H9 (cell line): ENCODE results near the gene ODAD2. TPM values are rescaled to one million over a fixed set of nuclear protein-coding genes. Genes with fewer than 3 reads are reported as not detected.

Experiments used
- DNase-seq: peaks from one replicate; pipeline ENCODE4 v3.0.0-alpha.2; 2017
- H2AFZ ChIP-seq: one replicate; pipeline ENCODE4 v1.6.1; 2013; ENCODE audit warnings: mild to moderate bottlenecking, low read length, control low read depth, moderate library complexity
- H2AK5ac ChIP-seq: 2 replicates; pipeline ENCODE4 v1.6.1; 2013; ENCODE audit warnings: low read length, control low read depth, mixed read lengths; ENCODE audit not compliant: insufficient read length
- H2BK120ac ChIP-seq: one replicate; pipeline ENCODE4 v1.6.1; 2013; ENCODE audit warnings: low read depth, mild to moderate bottlenecking, low read length, control low read depth, inconsistent platforms; ENCODE audit not compliant: poor library complexity, severe bottlenecking
- H2BK12ac ChIP-seq: 2 replicates; pipeline ENCODE4 v1.6.1; 2013; ENCODE audit warnings: low read length, control low read depth, mixed read lengths, low read depth; ENCODE audit not compliant: insufficient read length
- H2BK15ac ChIP-seq: 2 replicates; pipeline ENCODE4 v1.6.1; 2013; ENCODE audit warnings: low read depth, low read length, control low read depth
- H2BK20ac ChIP-seq: one replicate; pipeline ENCODE4 v1.6.1; 2013; ENCODE audit warnings: low read depth, mild to moderate bottlenecking, low read length, control low read depth, inconsistent platforms; ENCODE audit not compliant: poor library complexity, severe bottlenecking
- H2BK5ac ChIP-seq: 2 replicates; pipeline ENCODE4 v1.6.1; 2013; ENCODE audit warnings: low read length, control low read depth, mixed read lengths; ENCODE audit not compliant: insufficient read length
- H3K14ac ChIP-seq: 2 replicates; pipeline ENCODE4 v1.6.1; 2013; ENCODE audit warnings: low read length, control low read depth; ENCODE audit not compliant: insufficient read depth
- H3K18ac ChIP-seq: 2 replicates; pipeline ENCODE4 v1.6.1; 2013; ENCODE audit warnings: low read depth, mild to moderate bottlenecking, mixed read lengths, low read length, control low read depth; ENCODE audit not compliant: insufficient read length
- H3K23ac ChIP-seq: 2 replicates; pipeline ENCODE4 v1.6.1; 2013; ENCODE audit warnings: low read length, control low read depth, mixed read lengths, low read depth; ENCODE audit not compliant: insufficient read length
- H3K23me2 ChIP-seq: 2 replicates; pipeline ENCODE4 v1.6.1; 2013; ENCODE audit warnings: low read depth, mild to moderate bottlenecking, mixed read lengths, low read length, control low read depth; ENCODE audit not compliant: insufficient read length, poor library complexity, severe bottlenecking
- H3K27ac ChIP-seq: 2 replicates; pipeline ENCODE4 v1.5.1; 2013; ENCODE audit warnings: low read length, control low read depth, mixed read lengths, low read depth; ENCODE audit not compliant: insufficient read length
- H3K27me3 ChIP-seq: 2 replicates; pipeline ENCODE4 v1.6.1; 2013; ENCODE audit warnings: low read length, control low read depth, inconsistent platforms; ENCODE audit not compliant: insufficient read depth
- H3K4ac ChIP-seq: 2 replicates; pipeline ENCODE4 v1.6.1; 2013; ENCODE audit warnings: low read depth, mild to moderate bottlenecking, control low read depth, inconsistent platforms, low read length, moderate library complexity
- H3K4me1 ChIP-seq: 2 replicates; pipeline ENCODE4 v1.6.1; 2013; ENCODE audit warnings: low read length, control low read depth, inconsistent platforms; ENCODE audit not compliant: insufficient read depth
- H3K4me2 ChIP-seq: 2 replicates; pipeline ENCODE4 v1.6.1; 2013; ENCODE audit warnings: low read length, control low read depth, mixed read lengths; ENCODE audit not compliant: insufficient read length, insufficient read depth
- H3K56ac ChIP-seq: 2 replicates; pipeline ENCODE4 v1.6.1; 2013; ENCODE audit warnings: low read depth, mild to moderate bottlenecking, mixed read lengths, low read length, control low read depth; ENCODE audit not compliant: insufficient read length
- H3K79me1 ChIP-seq: 2 replicates; pipeline ENCODE4 v1.6.1; 2013; ENCODE audit warnings: low read depth, mild to moderate bottlenecking, moderate library complexity, low read length, control low read depth, inconsistent platforms; ENCODE audit not compliant: insufficient read depth, poor library complexity, severe bottlenecking
- H3K79me2 ChIP-seq: 2 replicates; pipeline ENCODE4 v1.6.1; 2013; ENCODE audit warnings: low read length, control low read depth, inconsistent platforms; ENCODE audit not compliant: insufficient read depth
- H3K9ac ChIP-seq: 2 replicates; pipeline ENCODE4 v1.6.1; 2013; ENCODE audit warnings: low read length, control low read depth, mixed read lengths; ENCODE audit not compliant: insufficient read length; ENCODE audit errors: extremely low read depth
- H3K9me3 ChIP-seq: one replicate; pipeline ENCODE4 v1.6.1; 2013; ENCODE audit warnings: low read depth, low read length, inconsistent platforms; ENCODE audit not compliant: control insufficient read depth
- H3T11ph ChIP-seq: one replicate; pipeline ENCODE4 v1.6.1; 2013; ENCODE audit warnings: mild to moderate bottlenecking, low read length, control low read depth, inconsistent platforms
- H4K20me1 ChIP-seq: one replicate; pipeline ENCODE4 v1.6.1; 2013; ENCODE audit not compliant: control insufficient read depth, insufficient read length, insufficient read depth
- H4K5ac ChIP-seq: 2 replicates; pipeline ENCODE4 v1.6.1; 2013; ENCODE audit warnings: low read depth, mild to moderate bottlenecking, mixed read lengths, low read length, control low read depth; ENCODE audit not compliant: insufficient read length
- H4K8ac ChIP-seq: replicated peaks from 2 replicates; pipeline ENCODE4 v1.6.1; 2013; ENCODE audit warnings: low read length, control low read depth, mixed read lengths, low read depth; ENCODE audit not compliant: insufficient read length
- H4K91ac ChIP-seq: 2 replicates; pipeline ENCODE4 v1.6.1; 2013; ENCODE audit warnings: low read depth, mild to moderate bottlenecking, moderate library complexity, mixed read lengths, low read length, control low read depth; ENCODE audit not compliant: insufficient read length
- H3K27ac Mint-ChIP-seq, 3 experiments: 2 replicates in 2 of 3; 3 replicates in 1 of 3; pipeline ENCODE4 v1.8.0; 2020 to 2021; ENCODE audit warnings: mixed read lengths in 3 of 3, mild to moderate bottlenecking in 1 of 3, moderate library complexity in 1 of 3
- H3K27me3 Mint-ChIP-seq: 2 replicates; pipeline ENCODE4 v1.8.0; 2021; ENCODE audit warnings: low read depth, mild to moderate bottlenecking, moderate library complexity, mixed read lengths
- H3K36me3 Mint-ChIP-seq, 3 experiments: 2 replicates in 2 of 3; 3 replicates in 1 of 3; pipeline ENCODE4 v1.8.0; 2020 to 2021; ENCODE audit warnings: low read depth in 3 of 3, mixed read lengths in 3 of 3; ENCODE audit not compliant: insufficient read depth in 1 of 3
- H3K4me1 Mint-ChIP-seq, 2 experiments: 2 replicates each; pipeline ENCODE4 v1.8.0; 2020; ENCODE audit warnings: mixed read lengths in 2 of 2
- H3K4me3 Mint-ChIP-seq, 2 experiments: 2 replicates in 1 of 2; 3 replicates in 1 of 2; pipeline ENCODE4 v1.8.0; 2020 to 2021; ENCODE audit warnings: mild to moderate bottlenecking in 2 of 2, mixed read lengths in 2 of 2, moderate library complexity in 1 of 2
- H3K9me3 Mint-ChIP-seq, 2 experiments: 2 replicates in 1 of 2; 3 replicates in 1 of 2; pipeline ENCODE4 v1.8.0; 2020; ENCODE audit warnings: mild to moderate bottlenecking in 2 of 2, mixed read lengths in 2 of 2, moderate library complexity in 1 of 2
- WGBS: extraction: QIAGEN DNeasy Blood & Tissue Kit; methylation state at CpG from one replicate; pipeline ENCODE4 v1.1.7; 2013; ENCODE audit warnings: missing lambda C conversion rate, low lambda C conversion rate, mixed read lengths; ENCODE audit not compliant: insufficient read length; ENCODE audit errors: extremely low coverage; 5-methylcytosine and 5-hydroxymethylcytosine counted together
- total RNA-seq: library from RNA; stranded (reverse); gene quantifications from 2 replicates; pipeline ENCODE4 v1.2.1, GENCODE V29; 2021
- TF ChIP-seq, protein P1 (sequence below): fragments of 200-600 bp; sonication (generic); conservative IDR thresholded peaks from 3 replicates; pipeline ENCODE4 v1.8.0; 2021; ENCODE audit warnings: antibody characterized with exemption, mild to moderate bottlenecking

Gene ODAD2
- total RNA-seq, 1 experiment from 2014 or later = 4.5 TPM

DNA sequence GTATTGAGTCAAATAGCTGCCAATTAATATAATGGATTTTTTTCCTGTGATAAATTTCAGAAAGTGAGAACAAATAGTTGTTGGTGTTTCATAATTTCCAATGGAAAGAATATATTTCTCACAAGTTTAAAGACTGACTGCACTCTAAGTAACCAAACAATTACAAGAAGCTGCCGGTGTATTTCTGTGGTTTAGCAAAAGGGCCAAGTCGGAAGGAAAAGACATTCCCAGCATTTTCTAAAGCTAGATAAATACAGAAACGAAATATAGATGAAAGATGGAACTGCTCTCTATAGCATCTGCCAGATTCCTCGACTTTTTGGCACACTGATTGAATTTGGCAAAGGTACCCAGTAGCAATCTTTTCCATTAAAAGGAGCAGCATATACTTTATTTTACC is 160.5 kb downstream of the ODAD2 start:
- no peaks in the 10 kb centered on the region for H3K27me3 ChIP-seq
- H2BK20ac ChIP-seq = no peak overlapping the region
- H3K56ac ChIP-seq = no peak overlapping the region
- no peaks in the 10 kb centered on the region for H3K4me1 Mint-ChIP-seq
- no peak overlapping the region for H2AK5ac ChIP-seq
- no CpG with 5 or more reads among the region's 4 CpGs for WGBS
- H3K4ac ChIP-seq = no peak overlapping the region
- H3K9me3 Mint-ChIP-seq = no peaks in the 10 kb centered on the region
- no peak overlapping the region for H2BK15ac ChIP-seq
- H3K27me3 Mint-ChIP-seq = no peaks in the 10 kb centered on the region
- no peak overlapping the region for H2BK5ac ChIP-seq
- no peak overlapping the region for H3K18ac ChIP-seq
- no peak overlapping the region for H3K27ac ChIP-seq
- no peaks in the 10 kb centered on the region for H3K79me1 ChIP-seq
- H3K23me2 ChIP-seq = no peaks in the 10 kb centered on the region
- no peak overlapping the region for H2BK12ac ChIP-seq
- no peak overlapping the region for H4K8ac ChIP-seq
- no peak overlapping the region for H3K23ac ChIP-seq
- H4K5ac ChIP-seq = no peak overlapping the region
- H3K36me3 Mint-ChIP-seq = no peaks in the 10 kb centered on the region
- TF ChIP-seq, protein P1, sequence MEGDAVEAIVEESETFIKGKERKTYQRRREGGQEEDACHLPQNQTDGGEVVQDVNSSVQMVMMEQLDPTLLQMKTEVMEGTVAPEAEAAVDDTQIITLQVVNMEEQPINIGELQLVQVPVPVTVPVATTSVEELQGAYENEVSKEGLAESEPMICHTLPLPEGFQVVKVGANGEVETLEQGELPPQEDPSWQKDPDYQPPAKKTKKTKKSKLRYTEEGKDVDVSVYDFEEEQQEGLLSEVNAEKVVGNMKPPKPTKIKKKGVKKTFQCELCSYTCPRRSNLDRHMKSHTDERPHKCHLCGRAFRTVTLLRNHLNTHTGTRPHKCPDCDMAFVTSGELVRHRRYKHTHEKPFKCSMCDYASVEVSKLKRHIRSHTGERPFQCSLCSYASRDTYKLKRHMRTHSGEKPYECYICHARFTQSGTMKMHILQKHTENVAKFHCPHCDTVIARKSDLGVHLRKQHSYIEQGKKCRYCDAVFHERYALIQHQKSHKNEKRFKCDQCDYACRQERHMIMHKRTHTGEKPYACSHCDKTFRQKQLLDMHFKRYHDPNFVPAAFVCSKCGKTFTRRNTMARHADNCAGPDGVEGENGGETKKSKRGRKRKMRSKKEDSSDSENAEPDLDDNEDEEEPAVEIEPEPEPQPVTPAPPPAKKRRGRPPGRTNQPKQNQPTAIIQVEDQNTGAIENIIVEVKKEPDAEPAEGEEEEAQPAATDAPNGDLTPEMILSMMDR = no peak
- H4K20me1 ChIP-seq = no peaks in the 10 kb centered on the region
- no peak for DNase-seq
- no peak overlapping the region for H3K9ac ChIP-seq
- no peaks in the 10 kb centered on the region for H3K4me1 ChIP-seq
- no peak overlapping the region for H3T11ph ChIP-seq
- no peak overlapping the region for H3K14ac ChIP-seq
- no peak overlapping the region for H2AFZ ChIP-seq
- H3K79me2 ChIP-seq = no peaks in the 10 kb centered on the region
- no peak overlapping the region for H3K27ac Mint-ChIP-seq
- H3K4me2 ChIP-seq = no peak overlapping the region
- no peak overlapping the region for H2BK120ac ChIP-seq
- H3K4me3 Mint-ChIP-seq = no peak overlapping the region
- no peaks in the 10 kb centered on the region for H3K9me3 ChIP-seq
- no peak overlapping the region for H4K91ac ChIP-seq
